Activated CD4-positive, alpha-beta T cell treated with anti-CD3 and anti-CD28 coated beads, Interleukin-2, amount 50 U/mL, for 16 hours (primary cell): Measurements from ENCODE around the gene SLC25A34.

Source experiments
- DNase-seq: peaks from one replicate; pipeline ENCODE4 v3.0.0-alpha.2; 2020

Gene SLC25A34

DNA sequence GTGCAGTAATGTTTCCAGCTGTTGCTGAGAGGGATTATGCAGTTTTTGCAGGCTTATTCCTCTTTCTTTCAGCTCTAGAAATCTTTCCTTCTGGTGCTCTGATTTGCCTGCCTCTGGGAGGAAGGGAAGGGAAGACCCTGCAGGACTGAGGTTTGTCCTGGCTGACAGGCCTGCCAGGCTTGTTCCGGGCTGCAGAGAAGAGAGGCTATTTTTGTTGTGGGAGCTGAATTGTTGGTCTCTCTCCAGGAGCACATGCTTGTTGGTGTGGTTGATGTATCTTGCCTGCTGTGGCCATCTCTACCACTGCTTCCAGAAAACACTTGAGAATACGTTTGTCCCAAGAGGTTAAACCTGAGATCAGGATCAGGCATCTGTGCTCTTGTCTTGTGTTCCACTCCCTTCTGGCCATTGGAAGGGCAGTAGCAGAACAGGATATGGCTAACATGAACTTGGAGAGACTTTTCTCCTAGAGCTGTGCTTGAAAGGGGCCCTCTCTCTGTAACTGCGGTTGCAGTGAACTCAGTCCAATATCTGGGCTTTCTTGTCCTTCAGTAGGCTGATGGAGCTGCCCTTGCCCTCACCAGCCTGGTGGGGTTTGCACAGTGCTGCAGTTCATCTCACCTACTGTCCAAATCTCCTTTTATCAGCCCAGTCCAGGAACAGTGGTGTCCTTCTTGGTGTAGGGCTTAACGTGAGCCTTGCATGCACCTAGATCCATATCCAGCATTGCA is 21.5 kb upstream of the SLC25A34 start:
- DNase-seq: no peak

DNA sequence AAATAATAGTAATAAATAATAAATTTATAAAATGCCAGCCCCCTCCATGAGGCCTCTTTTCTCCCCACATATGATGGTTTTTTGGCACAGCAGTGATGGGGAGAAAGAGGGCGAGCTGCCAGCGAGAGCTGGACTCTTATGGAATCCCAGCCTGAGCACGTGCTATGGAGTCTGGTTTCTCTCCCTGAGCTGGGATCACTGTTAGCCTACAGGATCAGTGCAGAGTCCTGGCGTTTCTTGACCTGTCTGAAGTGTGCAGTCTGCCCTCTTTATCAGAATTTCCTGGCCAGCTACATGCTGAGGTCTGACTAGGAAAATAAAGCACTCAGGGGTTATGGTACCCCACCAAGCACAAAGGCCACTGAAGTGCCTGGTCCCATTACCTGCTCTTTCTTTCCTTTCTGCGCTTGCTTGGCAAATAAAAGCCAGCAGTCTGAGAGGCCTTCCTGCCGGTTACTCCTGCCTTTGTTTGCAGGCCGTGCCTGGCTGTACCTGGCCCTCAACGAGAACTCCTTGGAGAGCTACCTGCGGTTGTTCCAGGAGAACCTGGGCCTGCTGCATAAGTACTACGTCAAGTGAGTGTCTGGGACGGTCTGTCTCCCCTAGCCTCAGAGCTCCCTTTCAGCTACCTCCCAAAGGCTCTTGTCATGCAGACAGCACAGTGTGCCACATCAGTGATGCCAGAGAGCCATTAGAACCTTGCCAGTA is 18.5 kb upstream of the SLC25A34 start:
- DNase-seq: no peak

GRCh38 chr1:15718199-15718601 is 17.9 kb upstream of the SLC25A34 start:
- no peak for DNase-seq

GRCh38 chr1:15719381-15720120 is 16.5 kb upstream of the SLC25A34 start:
- DNase-seq: no peak

DNA sequence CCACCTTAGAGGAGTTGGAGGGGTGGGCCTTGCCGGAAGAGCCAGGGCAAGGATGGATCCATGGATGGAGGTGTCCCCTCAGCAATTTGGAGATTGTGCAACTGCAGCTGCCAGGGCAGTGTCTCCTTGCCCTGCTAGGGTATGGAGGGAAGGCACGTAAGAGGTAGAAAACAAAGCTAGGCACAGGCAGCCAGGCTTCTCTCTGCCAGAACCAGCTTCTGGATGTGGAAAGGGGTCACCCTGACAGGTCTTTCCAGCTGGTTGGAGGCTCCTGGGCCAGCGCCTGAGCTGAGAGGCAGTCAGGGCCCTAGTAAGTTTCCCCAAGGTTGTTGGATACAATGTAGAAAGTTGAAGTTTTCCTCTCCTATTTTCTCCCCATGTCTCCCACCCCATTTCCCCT is 15.2 kb upstream of the SLC25A34 start:
- no peak for DNase-seq

GRCh38 chr1:15722411-15722810 is 13.6 kb upstream of the SLC25A34 start:
- no peak for DNase-seq

- no peak for DNase-seq
Observed at GRCh38 chr1:15722836-15723532, 13.1 kb upstream of the SLC25A34 start.

GRCh38 chr1:15723631-15724246 is 12.3 kb upstream of the SLC25A34 start:
- no peak for DNase-seq

- DNase-seq: no peak
Observed at GRCh38 chr1:15724949-15725880, 10.8 kb upstream of the SLC25A34 start.

- DNase-seq: no peak
Observed at GRCh38 chr1:15726508-15726907, 9.6 kb upstream of the SLC25A34 start.

GRCh38 chr1:15727021-15727420 is 9.0 kb upstream of the SLC25A34 start:
- DNase-seq: no peak

- no peak for DNase-seq
Observed at GRCh38 chr1:15727424-15727823, 8.6 kb upstream of the SLC25A34 start.

DNA sequence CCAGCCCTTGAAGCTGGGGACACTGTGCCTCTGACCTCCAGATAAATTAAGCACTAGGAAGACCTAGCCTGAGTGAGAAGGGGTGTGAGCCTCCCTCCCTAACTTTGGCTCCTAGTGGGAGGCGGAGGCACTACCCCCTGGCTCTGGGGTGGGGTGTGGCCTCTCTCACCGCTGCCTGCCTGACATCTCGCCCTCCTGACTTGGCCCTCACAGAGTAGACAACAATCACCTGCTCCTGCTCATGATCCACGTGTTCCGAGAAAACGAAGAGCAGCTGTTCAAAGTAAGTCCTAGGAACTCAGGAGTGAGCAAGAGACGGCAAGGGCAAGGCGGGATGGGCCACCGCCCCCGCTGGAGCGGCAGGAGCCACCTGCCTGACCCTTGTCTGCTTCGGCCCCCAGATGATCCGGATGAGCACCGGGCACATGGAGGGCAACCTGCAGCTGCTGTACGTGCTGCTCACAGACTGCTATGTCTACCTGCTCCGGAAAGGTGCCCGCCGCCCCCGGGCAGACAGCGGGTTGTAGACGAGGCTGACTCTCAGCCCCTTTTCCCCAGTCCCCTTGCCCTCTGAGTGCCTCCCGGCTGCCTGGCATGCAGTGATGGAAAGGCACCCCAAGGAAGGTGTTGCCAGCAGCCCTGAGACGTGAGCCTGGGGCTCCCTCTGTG is 8.1 kb upstream of the SLC25A34 start:
- no peak for DNase-seq

- no peak for DNase-seq
Observed at GRCh38 chr1:15728937-15729657, 7.0 kb upstream of the SLC25A34 start.

DNA sequence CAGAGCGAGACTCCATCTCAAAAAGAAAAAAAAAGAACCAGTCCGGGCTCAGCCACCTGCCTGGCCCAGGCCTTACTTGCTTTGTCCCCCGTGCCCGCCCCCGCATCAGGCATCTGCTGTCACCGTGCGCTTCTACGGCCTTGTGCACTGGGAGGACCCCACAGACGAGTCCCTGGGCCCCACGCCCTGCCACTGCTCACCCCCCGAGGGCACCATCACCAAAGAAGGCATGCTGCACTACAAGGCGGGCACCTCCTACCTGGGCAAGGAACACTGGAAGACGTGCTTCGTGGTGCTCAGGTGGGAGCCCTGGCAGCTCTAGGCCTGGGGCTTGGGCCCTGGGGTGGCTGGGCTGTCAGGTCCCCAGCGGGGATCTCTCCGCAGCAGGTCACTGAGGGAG is 5.6 kb upstream of the SLC25A34 start:
- no peak for DNase-seq

GRCh38 chr1:15730936-15731335 is 5.1 kb upstream of the SLC25A34 start:
- DNase-seq: no peak

DNA sequence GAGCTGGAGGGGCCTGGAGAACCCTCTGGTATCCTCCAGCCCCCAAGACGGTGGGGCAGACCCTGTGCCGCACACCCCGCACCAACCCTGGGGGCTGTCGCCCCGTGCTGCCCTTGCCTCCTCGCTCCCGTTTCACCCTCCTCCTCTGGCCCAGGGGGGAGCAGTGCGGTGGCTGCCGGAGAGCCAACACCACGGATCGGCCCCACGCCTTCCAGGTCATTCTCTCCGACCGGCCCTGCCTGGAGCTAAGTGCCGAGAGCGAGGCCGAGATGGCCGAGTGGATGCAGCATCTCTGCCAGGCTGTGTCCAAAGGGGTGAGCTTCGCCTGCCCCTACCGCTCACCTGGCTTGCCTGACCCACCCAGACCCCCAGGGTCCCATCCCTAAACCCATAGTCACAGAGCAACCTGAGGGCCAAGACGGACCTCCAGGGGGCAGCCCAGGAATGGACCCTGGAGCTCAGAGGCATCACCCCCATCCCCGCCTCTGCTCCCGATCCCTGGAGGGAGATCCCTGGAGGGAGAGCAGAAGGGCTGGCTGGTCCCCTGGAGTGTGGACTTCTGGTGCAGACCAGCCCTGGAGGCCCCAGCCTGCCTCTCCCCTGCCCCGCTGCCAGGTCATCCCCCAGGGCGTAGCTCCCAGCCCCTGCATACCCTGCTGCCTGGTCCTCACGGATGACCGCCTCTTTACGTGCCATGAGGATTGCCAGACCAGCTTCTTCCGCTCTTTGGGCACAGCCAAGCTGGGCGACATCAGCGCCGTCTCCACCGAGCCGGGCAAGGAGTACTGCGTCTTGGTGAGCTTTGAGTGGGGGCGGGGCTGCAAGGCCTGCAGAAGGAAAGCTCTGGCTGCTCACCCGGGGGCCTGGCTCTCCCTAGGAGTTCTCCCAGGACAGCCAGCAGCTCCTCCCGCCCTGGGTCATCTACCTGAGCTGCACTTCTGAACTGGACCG is 4.0 kb upstream of the SLC25A34 start:
- no peak for DNase-seq

DNA sequence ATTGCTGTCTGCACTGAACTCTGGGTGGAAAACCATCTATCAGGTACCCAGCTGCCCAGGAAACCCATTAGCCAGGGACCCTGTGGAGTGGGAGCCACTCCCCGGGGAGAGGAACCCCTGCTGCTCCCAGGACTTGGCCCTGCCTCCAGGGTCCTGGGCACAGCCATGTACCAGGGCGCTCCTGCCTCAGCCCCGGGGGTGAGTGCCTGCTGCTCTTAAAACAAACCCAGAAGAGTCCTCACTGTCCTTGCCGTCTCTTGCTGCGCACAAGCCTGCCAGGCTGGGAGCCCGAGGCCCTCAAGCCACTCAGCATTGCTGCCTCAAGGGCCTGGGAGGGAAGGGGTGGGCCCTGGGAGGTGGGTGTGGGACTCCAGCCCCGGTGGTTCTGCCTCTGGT is 3.4 kb upstream of the SLC25A34 start:
- no peak for DNase-seq

DNA sequence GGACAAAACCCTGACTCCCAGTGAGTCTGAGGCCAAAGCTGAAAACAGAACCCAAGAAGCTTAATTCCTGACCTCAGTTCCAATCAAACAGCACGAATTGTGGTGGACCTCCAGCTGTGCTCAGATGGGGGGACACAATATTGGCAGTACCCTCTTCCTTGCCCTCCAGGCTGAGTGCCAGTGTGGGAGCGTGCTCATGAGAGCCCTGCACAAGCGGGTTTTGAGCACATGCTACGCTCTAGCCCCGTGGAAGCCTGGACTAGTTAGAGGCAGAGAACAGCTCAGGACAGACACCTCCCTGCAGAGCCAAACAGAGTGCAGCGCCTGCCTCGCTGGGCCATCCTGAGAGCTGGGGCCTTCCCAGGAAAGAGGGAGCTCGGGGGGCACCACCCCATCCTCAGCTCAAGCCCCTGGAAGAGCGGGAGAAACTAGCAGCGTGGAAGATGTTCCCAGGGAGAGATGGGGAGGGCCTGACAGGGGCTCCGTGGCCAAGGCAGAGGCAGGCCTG is 2.8 kb upstream of the SLC25A34 start:
- DNase-seq: no peak
